HepG2 (cell line): Measurements from ENCODE around the gene WNT5A. TPM values are rescaled to one million over a fixed set of nuclear protein-coding genes. Genes with fewer than 3 reads are reported as not detected.

Experiments used
- ATAC-seq: fragments of 200-7000 bp; cut with Tn5 transposase; 3 replicates; pipeline ENCODE4 v1.9.1; 2020; ENCODE audit warnings: mild to moderate bottlenecking, moderate library complexity
- BruUV-seq: library from RNA; stranded (reverse); fragments of 400-500 nt; replicated peaks from 2 replicates; lab custom pipeline; 2021; lab: Mats Ljungman, UMichigan
- CTCF ChIA-PET: fragments of 300-600 bp; formaldehyde crosslinking; extraction: SDS; loops from one replicate; lab custom pipeline; 2021; ENCODE audit warnings: low total read pairs, inconsistent platforms, low intra/inter-chr PET ratio; lab: Yijun Ruan, JAX
- POLR2A ChIA-PET: fragments of 350-600 bp; sonication (Branson Sonifier 250); formaldehyde crosslinking; loops from one replicate; lab custom pipeline; 2020; ENCODE audit warnings: antibody characterized with exemption, inconsistent platforms; lab: Yijun Ruan, JAX
- DNase-seq: peaks from one replicate; pipeline ENCODE4 v3.0.0-alpha.2; 2015; ENCODE audit warnings: low spot score
- FAIRE-seq: peaks from 3 replicates; lab custom pipeline; 2011; peaks lifted over from hg19 to GRCh38; lab: Jason Lieb, UNC
- H2AFZ ChIP-seq: one replicate; pipeline ENCODE4 v1.6.1; 2011; ENCODE audit warnings: low read length, inconsistent platforms
- H3K27ac ChIP-seq: fragments of 300-600 bp; 3 replicates; pipeline ENCODE4 v1.8.0; 2011; ENCODE audit warnings: mixed run types, mild to moderate bottlenecking, mixed read lengths, low read length, inconsistent platforms; ENCODE audit not compliant: insufficient read depth; ENCODE audit errors: extremely low read length
- H3K27me3 ChIP-seq, 2 experiments: fragments of 200-600 bp in 1 of 2; 2 replicates in 1 of 2; 3 replicates in 1 of 2; pipeline versions ENCODE4 v1.6.0 to v1.8.0; 2011; ENCODE audit warnings: low read length in 2 of 2, mild to moderate bottlenecking in 2 of 2, moderate library complexity in 2 of 2, inconsistent platforms in 1 of 2; ENCODE audit not compliant: insufficient read depth in 2 of 2, control insufficient read depth in 1 of 2
- H3K36me3 ChIP-seq, 2 experiments: fragments of 200-600 bp in 1 of 2; replicated peaks in 1 of 2; 2 replicates in 1 of 2; 3 replicates in 1 of 2; pipeline versions ENCODE4 v1.5.1 to v1.8.0; 2011; ENCODE audit warnings: low read length in 2 of 2, inconsistent platforms in 1 of 2; ENCODE audit not compliant: insufficient read depth in 2 of 2, control insufficient read depth in 1 of 2
- H3K4me1 ChIP-seq: 2 replicates; pipeline ENCODE4 v1.5.1; 2012; ENCODE audit warnings: low read length, inconsistent platforms; ENCODE audit not compliant: insufficient read depth
- H3K4me2 ChIP-seq: 2 replicates; pipeline ENCODE4 v1.6.0; 2011; ENCODE audit warnings: low read depth, low read length, inconsistent platforms
- H3K4me3 ChIP-seq, 3 experiments: fragments of 200-600 bp in 1 of 3; sonication (generic), shearing (Covaris generic) in 1 of 3; replicated peaks in 1 of 3; 2 replicates each; pipeline ENCODE4 v1.5.1; 2011 to 2016; ENCODE audit warnings: low read length in 3 of 3, inconsistent platforms in 2 of 3, low read depth in 2 of 3, mild to moderate bottlenecking in 2 of 3, control low read depth in 1 of 3, mixed read lengths in 1 of 3; ENCODE audit not compliant: insufficient read depth in 1 of 3
- H3K79me2 ChIP-seq: one replicate; pipeline ENCODE4 v1.6.1; 2011; ENCODE audit warnings: low read length, inconsistent platforms; ENCODE audit not compliant: insufficient read depth
- H3K9ac ChIP-seq: 2 replicates; pipeline ENCODE4 v1.6.0; 2011; ENCODE audit warnings: mild to moderate bottlenecking, low read depth, low read length, inconsistent platforms; ENCODE audit not compliant: insufficient read depth
- H3K9me3 ChIP-seq: 2 replicates; pipeline ENCODE4 v1.5.1; 2012; ENCODE audit warnings: mild to moderate bottlenecking, low read length
- H4K20me1 ChIP-seq: 2 replicates; pipeline ENCODE4 v1.6.0; 2011; ENCODE audit warnings: inconsistent platforms, mild to moderate bottlenecking, low read length, moderate library complexity; ENCODE audit not compliant: insufficient read depth
- ATF7-NPFF ChIP-seq: sonication (generic); formaldehyde crosslinking; IDR thresholded peaks from 2 replicates; pipeline ENCODE4 v1.8.1; 2023; ENCODE audit warnings: mild to moderate bottlenecking, low read depth, missing genetic modification reagents, moderate library complexity
- EZH2 ChIP-seq: conservative IDR thresholded peaks from 2 replicates; pipeline ENCODE4 v1.6.1; 2012; ENCODE audit warnings: mild to moderate bottlenecking, low read depth, low read length, moderate library complexity
- KLF9 ChIP-seq: IDR thresholded peaks from 2 replicates; pipeline ENCODE4 v1.6.1; 2016; ENCODE audit warnings: low read depth
- MYPOP ChIP-seq: sonication (generic); formaldehyde crosslinking; IDR thresholded peaks from 2 replicates; pipeline ENCODE4 v1.8.1; 2023; ENCODE audit warnings: mild to moderate bottlenecking, moderate library complexity, missing genetic modification reagents
- NCOA2 ChIP-seq: sonication (generic); formaldehyde crosslinking; IDR thresholded peaks from 2 replicates; pipeline ENCODE4 v1.8.0; 2022; ENCODE audit warnings: inconsistent platforms
- NFE2L2 ChIP-seq: fragments of 150-350 bp; IDR thresholded peaks from 2 replicates; pipeline ENCODE4 v1.6.1; 2014; ENCODE audit warnings: low read length
- NFYB ChIP-seq: sonication (generic); formaldehyde crosslinking; IDR thresholded peaks from 2 replicates; pipeline ENCODE4 v1.4.0; 2020; ENCODE audit warnings: missing genetic modification reagents
- RBM22 ChIP-seq: fragments of 200-400 bp; formaldehyde crosslinking; optimal IDR thresholded peaks from 2 replicates; pipeline ENCODE3; 2017; ENCODE audit warnings: mild to moderate bottlenecking, low read length, moderate library complexity
- RNF2 ChIP-seq: fragments of 450-650 bp; conservative IDR thresholded peaks from 2 replicates; pipeline ENCODE4 v1.6.1; 2016; ENCODE audit warnings: low read depth
- TGIF2 ChIP-seq: IDR thresholded peaks from 2 replicates; pipeline ENCODE4 v1.6.1; 2016; ENCODE audit warnings: control low read depth, missing compliant biosample characterization
- ZHX2 ChIP-seq, 2 experiments: sonication (generic) in 1 of 2; formaldehyde crosslinking in 1 of 2; IDR thresholded peaks; 2 replicates each; pipeline versions ENCODE4 v1.6.1 to v1.9.0; 2014 to 2022; ENCODE audit warnings: antibody characterized with exemption in 1 of 2, borderline replicate concordance in 1 of 2, inconsistent platforms in 1 of 2, low read depth in 1 of 2, missing genetic modification reagents in 1 of 2
- ZNF253 ChIP-seq: sonication (generic); formaldehyde crosslinking; IDR thresholded peaks from 2 replicates; pipeline ENCODE4 v1.8.0; 2022; ENCODE audit warnings: mild to moderate bottlenecking, missing genetic modification reagents, borderline replicate concordance
- ZNF441 ChIP-seq: sonication (generic); formaldehyde crosslinking; IDR thresholded peaks from 2 replicates; pipeline ENCODE4 v1.7.0; 2021; ENCODE audit warnings: missing genetic modification reagents, borderline replicate concordance
- ZNF782 ChIP-seq: sonication (generic); formaldehyde crosslinking; IDR thresholded peaks from 2 replicates; pipeline ENCODE4 v1.4.0; 2020; ENCODE audit warnings: missing genetic modification reagents, mild to moderate bottlenecking, borderline replicate concordance
- WGBS: methylation state at CpG from one replicate; pipeline ENCODE4 v1.1.6; 2017; ENCODE audit warnings: low lambda C conversion rate; 5-methylcytosine and 5-hydroxymethylcytosine counted together
- in situ Hi-C: cut with HindIII; loops from 2 replicates; pipeline ENCODE4 v1.10.0; 2017; ENCODE audit warnings: low pct_unique_long_range_greater_than_20kb; ENCODE audit not compliant: extremely low pct_ligation_motif_present
- intact Hi-C: fragments of 100-400 bp; cut with micrococcal nuclease; formaldehyde crosslinking; loops from one replicate; pipeline ENCODE4 v1.10.0; 2022; ENCODE audit not compliant: unreplicated experiment
- polyA plus RNA-seq, 8 experiments: library from polyadenylated mRNA; depleted of rRNA in 3 of 8; stranded (reverse) in 7 of 8; unstranded in 1 of 8; fragments of >200 nt; fragmentation: Illumina TruSeq in 4 of 8; extraction: Trizol in 4 of 8; gene quantifications; 2 replicates each; pipeline versions ENCODE4 v1.2.1 to v1.2.3, GENCODE V29; 2011 to 2016; ENCODE audit warnings: low read depth in 4 of 8, missing spikeins in 1 of 8, mixed read lengths in 1 of 8; ENCODE audit not compliant: insufficient read depth in 1 of 8
- total RNA-seq, 5 experiments: library from RNA; depleted of rRNA; stranded (reverse); fragments of >200 nt; fragmentation: Illumina TruSeq; extraction: Trizol; gene quantifications; 2 replicates each; pipeline ENCODE4 v1.2.3, GENCODE V29; 2016; ENCODE audit warnings: low read depth in 1 of 5

WNT5A gene
- total and polyA plus RNA-seq, 2 of the 13 experiments (the other 11 are each of a cell fraction or from before 2014, with no cell fraction given), result not detected

- no peak overlapping the region for H2AFZ ChIP-seq
- DNase-seq (no peak), FAIRE-seq (no peak), ATAC-seq (no peak)
- no TSS peak for BruUV-seq
- no peak overlapping the region for H3K4me3 ChIP-seq
- in situ Hi-C loops (no loop called here), intact Hi-C loops (no loop called here)
- no peaks in the 10 kb centered on the region for H3K36me3 ChIP-seq
- CTCF ChIA-PET, result no interaction called here
- WGBS, result 0% methylated on average over 3 of the region's 3 CpGs
- H3K4me2 ChIP-seq, result no peak overlapping the region
- no peaks in the 10 kb centered on the region for H3K9me3 ChIP-seq
- H3K9ac ChIP-seq, result no peak overlapping the region
- H3K27me3 ChIP-seq, result no peaks in the 10 kb centered on the region
- POLR2A ChIA-PET, result no interaction called here
- no peaks in the 10 kb centered on the region for H3K4me1 ChIP-seq
- H3K27ac ChIP-seq, result no peak overlapping the region
- H4K20me1 ChIP-seq, result no peaks in the 10 kb centered on the region
- no peaks in the 10 kb centered on the region for H3K79me2 ChIP-seq
- TF ChIP-seq ZNF253 (CRISPR knock-in tag) (no peak), TGIF2 (CRISPR knock-in tag) (no peak), ATF7-NPFF (CRISPR knock-in tag) (no peak), ZNF441 (CRISPR knock-in tag) (no peak), EZH2 (no peak), ZHX2 (IDR thresholded peaks at IDR 0.05; ENCODE audit: low read depth) (no peak), ZHX2 (CRISPR knock-in tag; IDR thresholded peaks at IDR 0.05; ENCODE audit: borderline replicate concordance) (no peak), RBM22 (no peak), KLF9 (CRISPR knock-in tag) (no peak), RNF2 (no peak), NCOA2 (CRISPR knock-in tag) (no peak), MYPOP (CRISPR knock-in tag) (no peak), NFYB (CRISPR knock-in tag) (no peak), NFE2L2 (no peak), ZNF782 (no peak)
Observed at GRCh38 chr3:55501905-55502304, 14.8 kb upstream of the WNT5A start.
